Activated naive CD4-positive, alpha-beta T cell treated with anti-CD3 and anti-CD28 coated beads, Interleukin-2, amount 50 U/mL, for 24 hours (primary cell): ENCODE results near the gene ARHGAP27.
A peak's percentile ranks its signal among the peaks of the same experiment; 100 is the strongest.

ENCODE experiments used
- H3K27ac Mint-ChIP-seq: one replicate; pipeline ENCODE4 v1.8.0; 2021; ENCODE audit warnings: mild to moderate bottlenecking, mixed read lengths
- H3K27me3 Mint-ChIP-seq: one replicate; pipeline ENCODE4 v1.8.0; 2021; ENCODE audit warnings: mixed read lengths
- H3K36me3 Mint-ChIP-seq: one replicate; pipeline ENCODE4 v1.8.0; 2021; ENCODE audit warnings: mixed read lengths
- H3K4me1 Mint-ChIP-seq: one replicate; pipeline ENCODE4 v1.8.0; 2021; ENCODE audit warnings: mixed read lengths
- H3K4me3 Mint-ChIP-seq: one replicate; pipeline ENCODE4 v1.8.0; 2021; ENCODE audit warnings: mild to moderate bottlenecking, mixed read lengths
- H3K9me3 Mint-ChIP-seq: one replicate; pipeline ENCODE4 v1.8.0; 2021; ENCODE audit warnings: mixed read lengths

Gene ARHGAP27

GRCh38 chr17:45404870-45405249 is 27.8 kb downstream of the ARHGAP27 start:
- H3K27ac Mint-ChIP-seq, result no peak overlapping the region

GRCh38 chr17:45403906-45404490 is 28.7 kb downstream of the ARHGAP27 start:
- Mint-ChIP-seq H3K9me3 (no peaks in the 10 kb centered on the region), H3K4me1 (peaks cover 26% of the 10 kb centered on the region), H3K36me3 (peaks cover 6% of the 10 kb centered on the region), H3K27me3 (no peaks in the 10 kb centered on the region), H3K4me3 (no peak overlapping the region), H3K27ac (peak overlapping the region; percentile 35)

More at GRCh38 chr17:45404870-45405249, 27.8 kb downstream of the ARHGAP27 start:
- Mint-ChIP-seq H3K9me3 (no peaks in the 10 kb centered on the region), H3K4me3 (no peak overlapping the region), H3K4me1 (peaks cover 30% of the 10 kb centered on the region), H3K27me3 (no peaks in the 10 kb centered on the region), H3K36me3 (peaks cover 3% of the 10 kb centered on the region)

- peaks cover 15% of the 10 kb centered on the region for H3K4me1 Mint-ChIP-seq
- H3K36me3 Mint-ChIP-seq, result peaks cover 6% of the 10 kb centered on the region
- H3K27me3 Mint-ChIP-seq, result no peaks in the 10 kb centered on the region
Observed at GRCh38 chr17:45402916-45403315, 29.8 kb downstream of the ARHGAP27 start.

GRCh38 chr17:45398800-45399199 is 33.9 kb downstream of the ARHGAP27 start:
- H3K27ac Mint-ChIP-seq, result no peak overlapping the region

More at GRCh38 chr17:45402916-45403315, 29.8 kb downstream of the ARHGAP27 start:
- no peak overlapping the region for H3K4me3 Mint-ChIP-seq
- no peak overlapping the region for H3K27ac Mint-ChIP-seq
- H3K9me3 Mint-ChIP-seq, result no peaks in the 10 kb centered on the region

GRCh38 chr17:45397796-45398195 is 34.9 kb downstream of the ARHGAP27 start:
- Mint-ChIP-seq H3K27ac (no peak overlapping the region), H3K36me3 (peaks cover 6% of the 10 kb centered on the region), H3K4me3 (no peak overlapping the region), H3K4me1 (no peaks in the 10 kb centered on the region), H3K9me3 (no peaks in the 10 kb centered on the region), H3K27me3 (no peaks in the 10 kb centered on the region)

More at GRCh38 chr17:45398800-45399199, 33.9 kb downstream of the ARHGAP27 start:
- Mint-ChIP-seq H3K4me3 (no peak overlapping the region), H3K27me3 (no peaks in the 10 kb centered on the region), H3K9me3 (no peaks in the 10 kb centered on the region), H3K4me1 (no peaks in the 10 kb centered on the region), H3K36me3 (peaks cover 6% of the 10 kb centered on the region)

- Mint-ChIP-seq H3K4me1 (peaks cover 1% of the 10 kb centered on the region), H3K4me3 (no peak overlapping the region), H3K36me3 (peaks cover 6% of the 10 kb centered on the region), H3K27ac (no peak overlapping the region), H3K27me3 (no peaks in the 10 kb centered on the region), H3K9me3 (no peaks in the 10 kb centered on the region)
Observed at GRCh38 chr17:45396496-45397205, 36.0 kb downstream of the ARHGAP27 start.

GRCh38 chr17:45395569-45396415 is 36.9 kb downstream of the ARHGAP27 start:
- Mint-ChIP-seq H3K36me3 (peaks cover 6% of the 10 kb centered on the region), H3K9me3 (no peaks in the 10 kb centered on the region), H3K27me3 (no peaks in the 10 kb centered on the region), H3K4me1 (peaks cover 8% of the 10 kb centered on the region), H3K27ac (no peak overlapping the region), H3K4me3 (no peak overlapping the region)

GRCh38 chr17:45394913-45395568 is 37.6 kb downstream of the ARHGAP27 start:
- no peaks in the 10 kb centered on the region for H3K9me3 Mint-ChIP-seq
- H3K36me3 Mint-ChIP-seq, result peaks cover 6% of the 10 kb centered on the region
- peak overlapping the region; percentile 59 for H3K27ac Mint-ChIP-seq
- H3K27me3 Mint-ChIP-seq, result no peaks in the 10 kb centered on the region
- peaks cover 8% of the 10 kb centered on the region for H3K4me1 Mint-ChIP-seq
- H3K4me3 Mint-ChIP-seq, result no peak overlapping the region

- peaks cover 8% of the 10 kb centered on the region for H3K4me1 Mint-ChIP-seq
- no peaks in the 10 kb centered on the region for H3K9me3 Mint-ChIP-seq
- H3K27ac Mint-ChIP-seq, result no peak overlapping the region
- peaks cover 4% of the 10 kb centered on the region for H3K36me3 Mint-ChIP-seq
- no peak overlapping the region for H3K4me3 Mint-ChIP-seq
- H3K27me3 Mint-ChIP-seq, result no peaks in the 10 kb centered on the region
Observed at GRCh38 chr17:45394564-45394912, 38.1 kb downstream of the ARHGAP27 start.

GRCh38 chr17:45394091-45394490 is 38.6 kb downstream of the ARHGAP27 start:
- Mint-ChIP-seq H3K27me3 (no peaks in the 10 kb centered on the region), H3K9me3 (no peaks in the 10 kb centered on the region), H3K36me3 (peaks cover 3% of the 10 kb centered on the region), H3K4me3 (no peak overlapping the region), H3K4me1 (peaks cover 9% of the 10 kb centered on the region), H3K27ac (no peak overlapping the region)

- Mint-ChIP-seq H3K27me3 (no peaks in the 10 kb centered on the region), H3K36me3 (peaks cover 3% of the 10 kb centered on the region), H3K27ac (no peak overlapping the region), H3K9me3 (no peaks in the 10 kb centered on the region), H3K4me3 (no peak overlapping the region), H3K4me1 (peaks cover 16% of the 10 kb centered on the region)
Observed at GRCh38 chr17:45393411-45393810, 39.3 kb downstream of the ARHGAP27 start.

GRCh38 chr17:45391918-45392317 is 40.8 kb downstream of the ARHGAP27 start:
- Mint-ChIP-seq H3K9me3 (no peaks in the 10 kb centered on the region), H3K4me3 (no peak overlapping the region), H3K27ac (peak overlapping the region; percentile 48), H3K4me1 (peaks cover 23% of the 10 kb centered on the region), H3K36me3 (no peaks in the 10 kb centered on the region), H3K27me3 (peaks cover 1% of the 10 kb centered on the region)

- Mint-ChIP-seq H3K9me3 (no peaks in the 10 kb centered on the region), H3K4me3 (no peak overlapping the region), H3K27ac (peak overlapping the region; percentile 43), H3K36me3 (no peaks in the 10 kb centered on the region), H3K4me1 (peaks cover 23% of the 10 kb centered on the region), H3K27me3 (peaks cover 1% of the 10 kb centered on the region)
Observed at GRCh38 chr17:45391291-45391690, 41.4 kb downstream of the ARHGAP27 start.

GRCh38 chr17:45389354-45389753 is 43.3 kb downstream of the ARHGAP27 start:
- Mint-ChIP-seq H3K36me3 (no peaks in the 10 kb centered on the region), H3K27me3 (peaks cover 3% of the 10 kb centered on the region), H3K27ac (peak overlapping the region; percentile 51), H3K9me3 (no peaks in the 10 kb centered on the region), H3K4me3 (no peak overlapping the region), H3K4me1 (peaks cover 27% of the 10 kb centered on the region)

- Mint-ChIP-seq H3K27ac (no peak overlapping the region), H3K4me3 (no peak overlapping the region), H3K9me3 (no peaks in the 10 kb centered on the region), H3K36me3 (no peaks in the 10 kb centered on the region), H3K27me3 (peaks cover 3% of the 10 kb centered on the region), H3K4me1 (peaks cover 27% of the 10 kb centered on the region)
Observed at GRCh38 chr17:45388604-45389325, 43.9 kb downstream of the ARHGAP27 start.
